AML-193 (cell line): ENCODE measurements around the gene SCARB1.

Source experiments
- DNase-seq, 2 experiments: peaks; one replicate each; lab custom pipeline; 2025; lab: John Stamatoyannopoulos, UW

SCARB1 gene

GRCh38 chr12:124760560-124760959 is 103.1 kb downstream of the SCARB1 start:
- no peak for DNase-seq

GRCh38 chr12:124759841-124760503 is 103.7 kb downstream of the SCARB1 start:
- no peak for DNase-seq

GRCh38 chr12:124758266-124759220 is 105.1 kb downstream of the SCARB1 start:
- DNase-seq, result no peak

- DNase-seq, result no peak
These were observed 106.3 kb downstream of the SCARB1 start for GRCh38 chr12:124757329-124757728.

GRCh38 chr12:124756760-124757159 is 106.9 kb downstream of the SCARB1 start:
- no peak for DNase-seq

- DNase-seq, result no peak
These were observed 107.5 kb downstream of the SCARB1 start for GRCh38 chr12:124756166-124756565.

GRCh38 chr12:124755801-124756148 is 107.9 kb downstream of the SCARB1 start:
- DNase-seq, result no peak

- DNase-seq, result peak; percentile 97
These were observed 108.5 kb downstream of the SCARB1 start for GRCh38 chr12:124754949-124755800.

- no peak for DNase-seq
These were observed 109.2 kb downstream of the SCARB1 start for GRCh38 chr12:124754491-124754890.

GRCh38 chr12:124753993-124754392 is 109.7 kb downstream of the SCARB1 start:
- DNase-seq, result no peak

GRCh38 chr12:124753228-124753591 is 110.5 kb downstream of the SCARB1 start:
- DNase-seq, result no peak

- DNase-seq, result no peak
These were observed 111.0 kb downstream of the SCARB1 start for GRCh38 chr12:124752437-124753227.

GRCh38 chr12:124751654-124752355 is 111.9 kb downstream of the SCARB1 start:
- DNase-seq, result no peak

- DNase-seq, result no peak
These were observed 112.7 kb downstream of the SCARB1 start for GRCh38 chr12:124750787-124751471.

GRCh38 chr12:124750149-124750656 is 113.5 kb downstream of the SCARB1 start:
- no peak for DNase-seq

- DNase-seq, result no peak
These were observed 113.9 kb downstream of the SCARB1 start for GRCh38 chr12:124749725-124750124.

GRCh38 chr12:124747426-124748161 is 116.1 kb downstream of the SCARB1 start:
- DNase-seq, result peak; percentile 75 to 87

- DNase-seq, result no peak
These were observed 116.8 kb downstream of the SCARB1 start for GRCh38 chr12:124746649-124747425.
